ENCODE measurements around the gene PTPRN2.

Gene PTPRN2

DNA sequence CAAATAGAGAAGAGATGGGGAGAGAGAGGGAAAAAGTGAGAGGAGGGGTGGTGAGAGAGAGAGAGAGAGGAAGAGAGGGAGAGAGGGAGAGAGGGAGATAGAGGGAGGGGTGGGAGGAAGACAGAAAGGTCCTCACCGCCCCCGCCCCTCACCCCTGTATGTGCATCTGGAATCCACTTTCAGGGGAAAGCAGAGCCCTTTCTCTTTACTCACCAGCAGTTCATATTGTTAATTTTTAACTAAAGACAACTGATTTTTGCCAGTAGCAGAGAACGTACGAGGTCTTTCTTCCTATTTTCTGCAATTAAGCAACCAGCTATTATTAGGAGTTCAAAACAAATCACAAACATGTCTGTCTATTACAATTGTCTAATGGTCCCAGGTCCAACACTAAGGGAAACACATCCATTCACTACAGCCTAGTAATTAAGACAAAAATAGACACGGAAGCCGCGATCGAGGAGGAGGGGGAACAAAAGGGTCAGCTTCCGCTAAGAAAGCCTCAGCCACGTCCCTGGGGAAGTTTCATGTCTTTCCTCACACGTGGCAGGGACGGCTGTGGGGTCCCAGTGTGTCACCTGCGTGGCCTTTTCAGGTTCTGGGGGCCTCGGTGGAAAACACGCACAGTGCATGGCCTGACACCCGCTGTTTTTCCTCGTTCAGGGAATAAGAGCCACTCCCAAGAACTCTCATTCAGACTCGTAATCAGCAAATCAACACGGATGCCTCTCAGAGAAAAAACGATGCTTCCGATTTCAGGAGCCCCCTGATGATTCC, 572.0 kb downstream of the PTPRN2 start:
- TF ChIP-seq, protein P1, sequence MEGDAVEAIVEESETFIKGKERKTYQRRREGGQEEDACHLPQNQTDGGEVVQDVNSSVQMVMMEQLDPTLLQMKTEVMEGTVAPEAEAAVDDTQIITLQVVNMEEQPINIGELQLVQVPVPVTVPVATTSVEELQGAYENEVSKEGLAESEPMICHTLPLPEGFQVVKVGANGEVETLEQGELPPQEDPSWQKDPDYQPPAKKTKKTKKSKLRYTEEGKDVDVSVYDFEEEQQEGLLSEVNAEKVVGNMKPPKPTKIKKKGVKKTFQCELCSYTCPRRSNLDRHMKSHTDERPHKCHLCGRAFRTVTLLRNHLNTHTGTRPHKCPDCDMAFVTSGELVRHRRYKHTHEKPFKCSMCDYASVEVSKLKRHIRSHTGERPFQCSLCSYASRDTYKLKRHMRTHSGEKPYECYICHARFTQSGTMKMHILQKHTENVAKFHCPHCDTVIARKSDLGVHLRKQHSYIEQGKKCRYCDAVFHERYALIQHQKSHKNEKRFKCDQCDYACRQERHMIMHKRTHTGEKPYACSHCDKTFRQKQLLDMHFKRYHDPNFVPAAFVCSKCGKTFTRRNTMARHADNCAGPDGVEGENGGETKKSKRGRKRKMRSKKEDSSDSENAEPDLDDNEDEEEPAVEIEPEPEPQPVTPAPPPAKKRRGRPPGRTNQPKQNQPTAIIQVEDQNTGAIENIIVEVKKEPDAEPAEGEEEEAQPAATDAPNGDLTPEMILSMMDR (IDR thresholded peaks at IDR 0.05; ENCODE audit: low read depth, low read length), result no peak

DNA sequence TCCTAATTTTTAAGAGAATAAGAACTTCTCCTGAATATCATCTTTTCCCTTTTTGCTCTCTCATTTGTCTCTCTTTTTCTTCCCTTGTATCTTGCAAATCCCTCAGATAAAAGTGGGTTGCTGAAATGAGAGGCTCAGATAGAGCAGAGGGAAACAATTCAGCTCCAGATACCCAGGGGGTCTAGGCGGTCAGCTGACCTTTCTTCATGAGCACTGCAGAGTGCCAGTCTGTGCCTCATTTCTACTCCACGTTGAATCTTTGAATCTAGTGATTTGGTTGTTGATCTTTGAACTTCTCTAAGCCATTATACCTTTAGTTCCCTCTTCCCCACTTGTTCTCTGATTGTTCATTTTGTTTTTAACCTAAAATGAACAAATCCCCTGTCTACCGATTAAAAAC, 572.6 kb downstream of the PTPRN2 start:
- TF ChIP-seq, protein P1 (IDR thresholded peaks at IDR 0.05; ENCODE audit: low read depth, low read length), result no peak
- DNase-seq (ENCODE audit: extremely low read depth, low read depth), result no peak

More for the DNA sequence above, 572.0 kb downstream of the PTPRN2 start:
- DNase-seq (ENCODE audit: extremely low read depth, low read depth), result no peak

DNA sequence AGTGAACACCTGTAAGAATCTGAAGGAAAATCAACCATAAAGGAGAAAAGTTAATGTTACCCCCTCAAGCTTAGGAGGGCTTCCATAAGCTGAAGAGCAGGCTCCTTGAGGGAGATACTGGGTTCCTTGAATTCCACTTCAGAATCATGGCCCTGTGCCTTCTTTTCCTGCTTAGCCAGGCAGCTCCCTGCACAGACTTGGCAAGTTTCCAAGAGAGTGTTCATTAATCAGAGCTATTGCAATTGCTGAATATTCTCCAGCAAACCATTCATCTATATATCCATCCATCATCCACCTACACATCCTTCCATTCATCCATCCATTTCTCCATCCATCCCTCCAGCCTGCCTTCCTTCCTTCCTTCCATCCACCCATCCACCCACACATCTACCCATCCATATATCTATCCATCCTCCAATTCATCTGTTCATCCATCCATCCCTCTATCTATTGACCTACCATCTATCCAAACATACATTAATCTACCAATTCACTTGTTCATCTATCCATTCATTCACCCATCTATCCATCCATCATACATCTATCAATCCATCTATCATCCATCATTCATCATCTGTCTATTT, 574.4 kb downstream of the PTPRN2 start:
- TF ChIP-seq, protein P1 (IDR thresholded peaks at IDR 0.05; ENCODE audit: low read depth, low read length), result no peak
- no peak for DNase-seq (ENCODE audit: extremely low read depth, low read depth)

DNA sequence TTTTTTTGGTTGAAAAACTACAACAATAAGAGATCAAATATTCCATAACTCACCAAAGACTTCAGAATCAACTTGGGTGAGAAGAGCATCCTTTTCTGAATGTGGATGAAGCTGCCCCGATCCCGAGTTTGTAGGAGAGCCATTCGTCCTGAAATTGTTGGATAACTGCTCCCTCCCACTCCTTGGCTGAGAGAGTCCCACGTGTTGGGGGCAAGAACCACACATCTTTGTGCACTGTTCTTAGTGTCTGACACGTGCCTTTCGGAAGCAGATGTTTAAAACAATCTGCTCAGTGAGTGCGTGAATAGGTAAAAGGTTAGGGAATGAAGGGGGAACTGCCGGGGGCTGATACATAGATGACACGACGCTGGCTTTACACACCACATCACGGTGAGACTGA, 575.7 kb downstream of the PTPRN2 start:
- TF ChIP-seq, protein P1 (IDR thresholded peaks at IDR 0.05; ENCODE audit: low read depth, low read length), result no peak

DNA sequence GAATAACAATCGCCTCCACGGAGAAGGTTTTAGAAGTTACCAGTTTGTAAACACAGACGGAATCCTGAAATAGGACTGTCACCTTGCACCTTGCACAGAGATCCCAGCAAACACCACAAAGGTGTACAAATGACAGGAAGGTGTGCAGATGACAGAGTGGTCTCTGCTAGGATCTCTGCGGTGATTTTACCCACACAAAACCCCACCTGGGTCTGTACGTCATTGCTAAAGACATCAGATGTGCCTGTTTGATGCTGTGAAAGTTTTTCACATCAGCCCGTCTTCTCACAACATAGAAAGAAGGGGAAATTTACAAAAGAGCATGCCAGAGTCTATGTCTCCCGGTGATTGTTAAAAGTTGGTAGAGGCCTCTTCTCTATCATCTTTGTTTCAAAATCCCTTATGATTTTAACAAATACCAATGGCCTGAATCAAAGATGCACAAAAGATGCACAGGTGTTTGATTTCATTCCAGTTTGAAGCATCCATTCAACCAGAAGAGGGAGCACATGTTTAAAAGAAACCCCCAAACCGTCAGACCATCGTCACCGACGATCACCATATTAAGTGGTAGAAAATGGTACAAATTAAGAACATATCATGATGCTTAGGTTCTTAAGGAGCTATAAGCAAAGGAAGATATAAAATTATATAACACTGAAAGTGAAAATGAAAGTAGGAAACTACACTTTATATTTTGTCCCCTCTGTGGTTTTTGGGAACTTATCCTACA, 576.5 kb downstream of the PTPRN2 start:
- no peak for DNase-seq (ENCODE audit: extremely low read depth, low read depth)

More for the DNA sequence above, 575.7 kb downstream of the PTPRN2 start:
- no peak for DNase-seq (ENCODE audit: extremely low read depth, low read depth)

DNA sequence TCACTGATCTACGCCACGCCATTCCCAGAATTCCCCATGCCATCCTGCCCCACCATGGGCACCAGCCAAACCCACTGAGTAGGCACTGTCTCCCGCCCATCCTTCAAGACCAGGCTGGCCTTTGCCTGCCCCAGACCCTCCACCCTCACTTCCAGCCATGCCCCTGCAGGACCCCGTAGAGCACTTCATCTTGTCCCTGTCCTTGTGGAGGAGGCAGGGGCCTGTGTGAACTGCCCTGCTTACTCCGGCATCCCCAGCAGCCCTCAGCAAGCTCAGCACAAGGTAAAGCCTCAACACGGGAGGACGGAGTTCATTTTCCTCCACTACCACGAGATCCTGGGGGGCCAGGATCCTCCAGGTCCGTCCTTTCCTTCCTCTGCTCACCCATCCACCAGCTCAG, 577.7 kb downstream of the PTPRN2 start:
- TF ChIP-seq, protein P1 (IDR thresholded peaks at IDR 0.05; ENCODE audit: low read depth, low read length), result no peak
- DNase-seq (ENCODE audit: extremely low read depth, low read depth), result no peak

More for the DNA sequence above, 576.5 kb downstream of the PTPRN2 start:
- TF ChIP-seq, protein P1 (IDR thresholded peaks at IDR 0.05; ENCODE audit: low read depth, low read length), result no peak

DNA sequence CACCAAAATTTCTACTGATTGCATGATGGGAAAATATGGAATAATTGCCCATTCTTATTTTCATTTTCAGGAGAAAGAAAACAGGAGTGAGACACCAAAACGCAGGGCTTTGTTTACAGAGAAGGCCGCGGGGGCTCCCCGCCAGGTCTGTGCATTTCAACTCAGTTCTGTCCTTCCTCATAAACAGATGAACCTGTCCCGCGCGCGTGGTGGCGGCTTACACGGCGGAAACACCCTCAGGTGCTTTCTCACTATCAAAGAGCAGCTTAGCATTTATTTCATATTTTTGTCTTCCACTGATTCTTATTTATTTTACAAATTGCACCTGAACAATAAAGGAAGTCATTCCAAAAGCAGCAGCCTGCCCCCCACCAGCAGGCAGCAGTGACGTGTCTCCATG, 579.4 kb downstream of the PTPRN2 start:
- DNase-seq (ENCODE audit: extremely low read depth, low read depth), result no peak
- TF ChIP-seq, protein P1 (IDR thresholded peaks at IDR 0.05; ENCODE audit: low read depth, low read length), result no peak

All from AG09319 (cell line).